K562 (cell line): ENCODE results near the gene ELOVL2. TPM values are rescaled to one million over a fixed set of nuclear protein-coding genes. Genes with fewer than 3 reads are reported as not detected.

ENCODE experiments used
- ATAC-seq: fragments of 200-7000 bp; cut with Tn5 transposase; 3 replicates; pipeline ENCODE4 v1.9.1; 2020; ENCODE audit warnings: moderate library complexity
- BruUV-seq: library from RNA; stranded (reverse); fragments of 400-500 nt; replicated peaks from 2 replicates; lab custom pipeline; 2021; lab: Mats Ljungman, UMichigan
- CTCF ChIA-PET: fragments of 300-600 bp; formaldehyde crosslinking; extraction: SDS; loops from one replicate; lab custom pipeline; 2021; ENCODE audit warnings: low intra/inter-chr PET ratio; lab: Yijun Ruan, JAX
- POLR2A ChIA-PET: fragments of 300-600, 350-650 bp; sonication (Branson Sonifier 250); formaldehyde crosslinking; extraction: SDS; loops from one replicate; lab custom pipeline; 2021; ENCODE audit warnings: antibody characterized with exemption, inconsistent platforms; lab: Yijun Ruan, JAX
- DNase-seq, 4 experiments: peaks; one replicate each; pipeline versions ENCODE4 v3.0.0 to v3.0.0-alpha.2; 2011 to 2018; ENCODE audit warnings: low spot score in 3 of 4, mixed read lengths in 3 of 4; ENCODE audit errors: extremely low read depth in 1 of 4
- FAIRE-seq: peaks from 2 replicates; lab custom pipeline; 2011; peaks lifted over from hg19 to GRCh38; lab: Jason Lieb, UNC
- H2AFZ ChIP-seq: 2 replicates; pipeline ENCODE4 v1.6.0; 2011; ENCODE audit warnings: low read depth, low read length, control low read depth, inconsistent platforms
- H3K27ac ChIP-seq: fragments of 200-600 bp; 3 replicates; pipeline ENCODE4 v1.8.0; 2011; ENCODE audit warnings: low read depth, mild to moderate bottlenecking, control low read depth, inconsistent platforms, low read length, moderate library complexity, mixed read lengths; ENCODE audit errors: extremely low read depth
- H3K27me3 ChIP-seq, 2 experiments: fragments of 300-600 bp in 1 of 2; 2 replicates in 1 of 2; 3 replicates in 1 of 2; pipeline versions ENCODE4 v1.6.0 to v1.8.0; 2011; ENCODE audit warnings: inconsistent platforms in 2 of 2, low read length in 2 of 2, mild to moderate bottlenecking in 1 of 2, mixed read lengths in 1 of 2, moderate library complexity in 1 of 2; ENCODE audit not compliant: control insufficient read depth in 2 of 2, insufficient read depth in 2 of 2
- H3K36me3 ChIP-seq: fragments of 300-600 bp; 3 replicates; pipeline ENCODE4 v1.8.0; 2011; ENCODE audit warnings: mild to moderate bottlenecking, low read length, inconsistent platforms; ENCODE audit not compliant: control insufficient read depth, insufficient read depth
- H3K4me1 ChIP-seq, 2 experiments: fragments of 200-600 bp in 1 of 2; replicated peaks in 1 of 2; 2 replicates in 1 of 2; 3 replicates in 1 of 2; pipeline versions ENCODE4 v1.5.1 to v1.8.0; 2011; ENCODE audit warnings: inconsistent platforms in 2 of 2, low read length in 2 of 2, mild to moderate bottlenecking in 1 of 2, mixed read lengths in 1 of 2, moderate library complexity in 1 of 2; ENCODE audit not compliant: control insufficient read depth in 2 of 2, insufficient read depth in 2 of 2
- H3K4me2 ChIP-seq: 2 replicates; pipeline ENCODE4 v1.6.1; 2011; ENCODE audit warnings: low read length, control low read depth, inconsistent platforms, mixed read lengths; ENCODE audit not compliant: insufficient read depth
- H3K4me3 ChIP-seq: fragments of 200-600 bp; sonication (generic), shearing (Covaris generic); 2 replicates; pipeline ENCODE4 v1.5.1; 2016; ENCODE audit warnings: control low read depth, inconsistent platforms
- H3K79me2 ChIP-seq: fragments of 200-600 bp; 3 replicates; pipeline ENCODE4 v1.8.0; 2011; ENCODE audit warnings: low read length, inconsistent platforms; ENCODE audit not compliant: control insufficient read depth, insufficient read depth
- H3K9ac ChIP-seq, 2 experiments: 2 replicates each; pipeline versions ENCODE4 v1.6.0 to v1.6.1; 2011; ENCODE audit warnings: low read depth in 2 of 2, low read length in 2 of 2, control low read depth in 1 of 2, inconsistent platforms in 1 of 2, mild to moderate bottlenecking in 1 of 2, mixed read lengths in 1 of 2; ENCODE audit not compliant: insufficient read depth in 1 of 2
- H3K9me1 ChIP-seq: one replicate; pipeline ENCODE4 v1.6.0; 2011; ENCODE audit warnings: inconsistent platforms, mild to moderate bottlenecking, low read length, moderate library complexity; ENCODE audit not compliant: control insufficient read depth, insufficient read depth
- H3K9me3 ChIP-seq: replicated peaks from 2 replicates; pipeline ENCODE4 v1.5.1; 2011; ENCODE audit warnings: low read depth, low read length, inconsistent platforms; ENCODE audit not compliant: control insufficient read depth, insufficient read depth
- H4K20me1 ChIP-seq: replicated peaks from 2 replicates; pipeline ENCODE4 v1.6.1; 2011; ENCODE audit warnings: low read length, inconsistent platforms, mixed read lengths; ENCODE audit not compliant: control insufficient read depth, insufficient read depth
- BDP1 ChIP-seq: IDR thresholded peaks from 3 replicates; pipeline ENCODE4 v1.6.1; 2011; ENCODE audit not compliant: insufficient read length, insufficient read depth
- HEY1 ChIP-seq: fragments of 250-450 bp; sonication (Bioruptor Pico); IDR thresholded peaks from 2 replicates; pipeline ENCODE4 v1.5.0; 2020; ENCODE audit warnings: mild to moderate bottlenecking, moderate library complexity, borderline replicate concordance
- JUN ChIP-seq, 2 experiments: sonication (generic) in 1 of 2; formaldehyde crosslinking in 1 of 2; IDR thresholded peaks; 2 replicates each; pipeline versions ENCODE4 v1.6.1 to v1.8.0; 2012 to 2022; ENCODE audit warnings: borderline replicate concordance in 2 of 2, mild to moderate bottlenecking in 2 of 2, improper control_type of control experiment in 1 of 2, low read depth in 1 of 2, low read length in 1 of 2, missing genetic modification reagents in 1 of 2
- KAT7 ChIP-seq: sonication (generic); formaldehyde crosslinking; IDR thresholded peaks from 2 replicates; pipeline ENCODE4 v1.8.0; 2022; ENCODE audit warnings: missing genetic modification reagents, mild to moderate bottlenecking, borderline replicate concordance
- NFIX ChIP-seq: fragments of 250-450 bp; sonication (Bioruptor Pico); IDR thresholded peaks from 2 replicates; pipeline ENCODE4 v1.4.0; 2020; ENCODE audit warnings: low read depth, mild to moderate bottlenecking, moderate library complexity
- PHB2 ChIP-seq: fragments of 450-650 bp; IDR thresholded peaks from 2 replicates; pipeline ENCODE4 v1.6.1; 2017; ENCODE audit warnings: low read depth
- POLR2H ChIP-seq: IDR thresholded peaks from 2 replicates; pipeline ENCODE4 v1.6.1; 2016; ENCODE audit warnings: missing genetic modification characterization, low read depth, mild to moderate bottlenecking, control low read depth, missing compliant biosample characterization, moderate library complexity
- SP2 ChIP-seq: IDR thresholded peaks from 2 replicates; pipeline ENCODE4 v1.6.1; 2011; ENCODE audit warnings: mild to moderate bottlenecking, low read depth, low read length, moderate library complexity; ENCODE audit not compliant: poor library complexity, severe bottlenecking; ENCODE audit errors: extremely low read depth
- TFAM ChIP-seq: fragments of 250-450 bp; sonication (Bioruptor Pico); conservative IDR thresholded peaks from 2 replicates; pipeline ENCODE4 v1.5.0; 2021; ENCODE audit warnings: mild to moderate bottlenecking, moderate library complexity
- ZNF384 ChIP-seq: IDR thresholded peaks from 2 replicates; pipeline ENCODE4 v1.6.1; 2012; ENCODE audit warnings: low read depth, low read length, improper control_type of control experiment
- ZNF764 ChIP-seq: fragments of 250-450 bp; sonication (Bioruptor Pico); IDR thresholded peaks from 2 replicates; pipeline ENCODE4 v1.4.0; 2020; ENCODE audit warnings: low read depth, mild to moderate bottlenecking, moderate library complexity
- WGBS: fragments of 100-300 bp; shearing (Covaris generic); methylation state at CpG from one replicate; pipeline ENCODE4 v1.1.6; 2016; ENCODE audit warnings: low coverage, mixed read lengths; ENCODE audit not compliant: insufficient coverage; ENCODE audit errors: missing lambda C conversion rate; 5-methylcytosine and 5-hydroxymethylcytosine counted together
- in situ Hi-C: fragments of 300-500 bp; cut with MboI; formaldehyde crosslinking; loops from 4 replicates; pipeline ENCODE4 v1.15.0; 2018; ENCODE audit warnings: inconsistent platforms, mixed read lengths
- intact Hi-C: fragments of 100-400 bp; cut with micrococcal nuclease; formaldehyde crosslinking; loops from 2 replicates; pipeline ENCODE4 v1.14.2; 2022
- polyA plus RNA-seq, 8 experiments: library from polyadenylated mRNA; depleted of rRNA in 4 of 8; stranded (reverse) in 5 of 8; unstranded in 3 of 8; fragments of >200 nt; fragmentation: Nextera tagmentation in 2 of 8; fragmentation: Illumina TruSeq in 1 of 8; extraction: Ambion mirVana in 2 of 8; extraction: Trizol in 1 of 8; gene quantifications; 2 replicates each; pipeline versions ENCODE4 v1.2.1 to v1.2.3, GENCODE V29; 2011 to 2014; ENCODE audit warnings: inconsistent platforms in 1 of 8, missing spikeins in 1 of 8
- total RNA-seq, 7 experiments: library from RNA; depleted of rRNA in 6 of 7; stranded (reverse); fragments of >200 nt in 6 of 7; fragmentation: Illumina TruSeq in 2 of 7; extraction: Trizol in 2 of 7; gene quantifications; 2 replicates each; pipeline versions ENCODE4 v1.2.1 to v1.2.3, GENCODE V29; 2011 to 2021; ENCODE audit warnings: low replicate concordance in 1 of 7
- TF ChIP-seq, protein P1 (sequence below): fragments of 250-450 bp; sonication (Bioruptor Pico); IDR thresholded peaks from 2 replicates; pipeline ENCODE4 v1.9.0; 2021; ENCODE audit warnings: mild to moderate bottlenecking, inconsistent platforms
- TF ChIP-seq, protein P2 (sequence below): fragments of 250-450 bp; sonication (Bioruptor Pico); IDR thresholded peaks from 2 replicates; pipeline ENCODE4 v1.4.0; 2020
- TF ChIP-seq, protein P3 (sequence below): sonication (generic); formaldehyde crosslinking; IDR thresholded peaks from 2 replicates; pipeline ENCODE4 v1.8.0; 2022; ENCODE audit warnings: mild to moderate bottlenecking, missing genetic modification reagents, borderline replicate concordance
- TF ChIP-seq, protein P4 (sequence below): sonication (generic); formaldehyde crosslinking; IDR thresholded peaks from 2 replicates; pipeline ENCODE4 v1.8.0; 2023; ENCODE audit warnings: mild to moderate bottlenecking, missing genetic modification reagents

ELOVL2 gene
- total and polyA plus RNA-seq, 9 of the 15 experiments (the other 6 are each of a cell fraction or from before 2014, with no cell fraction given) = 0.05 to 0.96 (median 0.31) TPM

DNA sequence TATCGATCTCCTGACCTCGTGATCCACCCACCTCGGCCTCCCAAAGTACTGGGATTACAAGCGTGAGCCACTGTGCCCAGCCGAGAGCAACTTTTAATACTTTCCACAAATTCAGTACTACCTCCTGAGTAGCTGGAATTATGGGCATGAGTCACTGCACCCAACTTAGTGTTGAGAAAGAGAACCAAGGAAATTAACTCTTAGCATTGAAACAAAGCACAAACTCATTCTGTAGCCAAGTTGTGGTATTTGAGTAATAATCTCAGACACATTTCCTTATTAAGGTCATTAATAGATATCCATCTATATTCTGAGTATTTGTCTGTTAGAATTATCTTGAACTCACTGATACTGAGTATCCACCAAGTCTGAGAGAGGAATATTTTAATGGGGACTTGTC is 14.3 kb upstream of the ELOVL2 start:
- no peaks in the 10 kb centered on the region for H4K20me1 ChIP-seq
- DNase-seq = no peak
- no peak for TF ChIP-seq KAT7 (CRISPR knock-in tag)
- no peak for TF ChIP-seq TFAM
- TF ChIP-seq, protein P1, sequence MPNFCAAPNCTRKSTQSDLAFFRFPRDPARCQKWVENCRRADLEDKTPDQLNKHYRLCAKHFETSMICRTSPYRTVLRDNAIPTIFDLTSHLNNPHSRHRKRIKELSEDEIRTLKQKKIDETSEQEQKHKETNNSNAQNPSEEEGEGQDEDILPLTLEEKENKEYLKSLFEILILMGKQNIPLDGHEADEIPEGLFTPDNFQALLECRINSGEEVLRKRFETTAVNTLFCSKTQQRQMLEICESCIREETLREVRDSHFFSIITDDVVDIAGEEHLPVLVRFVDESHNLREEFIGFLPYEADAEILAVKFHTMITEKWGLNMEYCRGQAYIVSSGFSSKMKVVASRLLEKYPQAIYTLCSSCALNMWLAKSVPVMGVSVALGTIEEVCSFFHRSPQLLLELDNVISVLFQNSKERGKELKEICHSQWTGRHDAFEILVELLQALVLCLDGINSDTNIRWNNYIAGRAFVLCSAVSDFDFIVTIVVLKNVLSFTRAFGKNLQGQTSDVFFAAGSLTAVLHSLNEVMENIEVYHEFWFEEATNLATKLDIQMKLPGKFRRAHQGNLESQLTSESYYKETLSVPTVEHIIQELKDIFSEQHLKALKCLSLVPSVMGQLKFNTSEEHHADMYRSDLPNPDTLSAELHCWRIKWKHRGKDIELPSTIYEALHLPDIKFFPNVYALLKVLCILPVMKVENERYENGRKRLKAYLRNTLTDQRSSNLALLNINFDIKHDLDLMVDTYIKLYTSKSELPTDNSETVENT = no peak
- TF ChIP-seq HEY1 = no peak
- TF ChIP-seq, protein P2, sequence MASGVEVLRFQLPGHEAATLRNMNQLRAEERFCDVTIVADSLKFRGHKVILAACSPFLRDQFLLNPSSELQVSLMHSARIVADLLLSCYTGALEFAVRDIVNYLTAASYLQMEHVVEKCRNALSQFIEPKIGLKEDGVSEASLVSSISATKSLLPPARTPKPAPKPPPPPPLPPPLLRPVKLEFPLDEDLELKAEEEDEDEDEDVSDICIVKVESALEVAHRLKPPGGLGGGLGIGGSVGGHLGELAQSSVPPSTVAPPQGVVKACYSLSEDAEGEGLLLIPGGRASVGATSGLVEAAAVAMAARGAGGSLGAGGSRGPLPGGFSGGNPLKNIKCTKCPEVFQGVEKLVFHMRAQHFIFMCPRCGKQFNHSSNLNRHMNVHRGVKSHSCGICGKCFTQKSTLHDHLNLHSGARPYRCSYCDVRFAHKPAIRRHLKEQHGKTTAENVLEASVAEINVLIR (CRISPR knock-in tag) = no peak
- TF ChIP-seq BDP1 = no peak
- no peak for TF ChIP-seq POLR2H (tag)
- TF ChIP-seq, protein P3, sequence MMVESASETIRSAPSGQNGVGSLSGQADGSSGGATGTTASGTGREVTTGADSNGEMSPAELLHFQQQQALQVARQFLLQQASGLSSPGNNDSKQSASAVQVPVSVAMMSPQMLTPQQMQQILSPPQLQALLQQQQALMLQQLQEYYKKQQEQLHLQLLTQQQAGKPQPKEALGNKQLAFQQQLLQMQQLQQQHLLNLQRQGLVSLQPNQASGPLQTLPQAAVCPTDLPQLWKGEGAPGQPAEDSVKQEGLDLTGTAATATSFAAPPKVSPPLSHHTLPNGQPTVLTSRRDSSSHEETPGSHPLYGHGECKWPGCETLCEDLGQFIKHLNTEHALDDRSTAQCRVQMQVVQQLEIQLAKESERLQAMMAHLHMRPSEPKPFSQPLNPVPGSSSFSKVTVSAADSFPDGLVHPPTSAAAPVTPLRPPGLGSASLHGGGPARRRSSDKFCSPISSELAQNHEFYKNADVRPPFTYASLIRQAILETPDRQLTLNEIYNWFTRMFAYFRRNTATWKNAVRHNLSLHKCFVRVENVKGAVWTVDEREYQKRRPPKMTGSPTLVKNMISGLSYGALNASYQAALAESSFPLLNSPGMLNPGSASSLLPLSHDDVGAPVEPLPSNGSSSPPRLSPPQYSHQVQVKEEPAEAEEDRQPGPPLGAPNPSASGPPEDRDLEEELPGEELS (CRISPR knock-in tag) = no peak
- TF ChIP-seq JUN (IDR thresholded peaks at IDR 0.05; ENCODE audit: borderline replicate concordance, low read depth, low read length) = no peak
- TF ChIP-seq JUN (CRISPR knock-in tag; IDR thresholded peaks at IDR 0.05; ENCODE audit: borderline replicate concordance) = no peak
- TF ChIP-seq, protein P4, sequence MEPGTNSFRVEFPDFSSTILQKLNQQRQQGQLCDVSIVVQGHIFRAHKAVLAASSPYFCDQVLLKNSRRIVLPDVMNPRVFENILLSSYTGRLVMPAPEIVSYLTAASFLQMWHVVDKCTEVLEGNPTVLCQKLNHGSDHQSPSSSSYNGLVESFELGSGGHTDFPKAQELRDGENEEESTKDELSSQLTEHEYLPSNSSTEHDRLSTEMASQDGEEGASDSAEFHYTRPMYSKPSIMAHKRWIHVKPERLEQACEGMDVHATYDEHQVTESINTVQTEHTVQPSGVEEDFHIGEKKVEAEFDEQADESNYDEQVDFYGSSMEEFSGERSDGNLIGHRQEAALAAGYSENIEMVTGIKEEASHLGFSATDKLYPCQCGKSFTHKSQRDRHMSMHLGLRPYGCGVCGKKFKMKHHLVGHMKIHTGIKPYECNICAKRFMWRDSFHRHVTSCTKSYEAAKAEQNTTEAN (CRISPR knock-in tag) = no peak
- TF ChIP-seq PHB2 = no peak
- TF ChIP-seq ZNF764 (CRISPR knock-in tag) = no peak
- no peak for TF ChIP-seq ZNF384
- TF ChIP-seq SP2 = no peak
- TF ChIP-seq NFIX (CRISPR knock-in tag) = no peak
- no peak overlapping the region for H2AFZ ChIP-seq
- H3K36me3 ChIP-seq = no peaks in the 10 kb centered on the region
- H3K4me1 ChIP-seq = no peaks in the 10 kb centered on the region
- no peak overlapping the region for H3K9ac ChIP-seq
- in situ Hi-C loops (no loop called here), intact Hi-C loops (no loop called here)
- no peak for ATAC-seq
- POLR2A ChIA-PET = no interaction called here
- H3K9me1 ChIP-seq = no peaks in the 10 kb centered on the region
- CTCF ChIA-PET = no interaction called here
- H3K4me2 ChIP-seq = no peak overlapping the region
- H3K79me2 ChIP-seq = no peaks in the 10 kb centered on the region
- H3K27ac ChIP-seq = no peak overlapping the region
- FAIRE-seq = no peak
- BruUV-seq = no TSS peak
- H3K4me3 ChIP-seq = no peak overlapping the region
- H3K27me3 ChIP-seq = peaks cover 0 to 2% of the 10 kb centered on the region in 2 experiments; a peak in 1 of 5 replicates
- WGBS = 52% methylated on average over 5 of the region's 5 CpGs
- no peaks in the 10 kb centered on the region for H3K9me3 ChIP-seq
